Loucy (cell line): Measurements from ENCODE around the gene OVOL2.

Experiments
- H2AFZ ChIP-seq: fragments of 200-600 bp; sonication (generic); 2 replicates; pipeline ENCODE4 v1.6.0; 2016; ENCODE audit warnings: antibody characterized with exemption, mild to moderate bottlenecking, low read length, moderate library complexity
- H3F3A ChIP-seq: fragments of 200-600 bp; 2 replicates; pipeline ENCODE4 v1.6.0; 2016; ENCODE audit warnings: antibody characterized with exemption, low read depth, mild to moderate bottlenecking
- H3K27me3 ChIP-seq: fragments of 200-600 bp; sonication (generic); 2 replicates; pipeline ENCODE4 v1.6.1; 2014; ENCODE audit warnings: low read length, mild to moderate bottlenecking; ENCODE audit not compliant: insufficient read depth, poor library complexity, severe bottlenecking
- H3K36me3 ChIP-seq: fragments of 200-600 bp; sonication (generic); 2 replicates; pipeline ENCODE4 v1.6.1; 2016; ENCODE audit warnings: low read length; ENCODE audit not compliant: insufficient read depth
- H3K4me1 ChIP-seq: fragments of 200-600 bp; sonication (generic); 2 replicates; pipeline ENCODE4 v1.5.1; 2014; ENCODE audit warnings: low read length, mild to moderate bottlenecking; ENCODE audit not compliant: insufficient read depth, poor library complexity, severe bottlenecking
- H3K4me2 ChIP-seq: fragments of 200-600 bp; sonication (generic); 2 replicates; pipeline ENCODE4 v1.6.0; 2014; ENCODE audit warnings: antibody characterized with exemption, low read length, low read depth, mild to moderate bottlenecking; ENCODE audit not compliant: poor library complexity, severe bottlenecking
- H3K4me3 ChIP-seq: fragments of 200-600 bp; sonication (generic); 2 replicates; pipeline ENCODE4 v1.5.1; 2014; ENCODE audit warnings: low read length, mild to moderate bottlenecking, mixed read lengths; ENCODE audit not compliant: poor library complexity, severe bottlenecking
- H3K79me2 ChIP-seq: fragments of 200-600 bp; sonication (generic); 2 replicates; pipeline ENCODE4 v1.6.1; 2014; ENCODE audit warnings: low read length; ENCODE audit not compliant: insufficient read depth
- H3K9ac ChIP-seq: fragments of 200-600 bp; sonication (generic); 2 replicates; pipeline ENCODE4 v1.6.0; 2014; ENCODE audit warnings: mild to moderate bottlenecking, low read depth, low read length, moderate library complexity; ENCODE audit not compliant: poor library complexity, severe bottlenecking
- H3K9me2 ChIP-seq: fragments of 200-600 bp; sonication (generic); replicated peaks from 2 replicates; pipeline ENCODE4 v1.6.1; 2016; ENCODE audit warnings: low read depth, low read length, mixed read lengths
- H3K9me3 ChIP-seq: fragments of 200-600 bp; sonication (generic); 2 replicates; pipeline ENCODE4 v1.6.1; 2014; ENCODE audit warnings: mild to moderate bottlenecking, antibody characterized with exemption, low read length, low read depth; ENCODE audit not compliant: insufficient read depth
- H4K20me1 ChIP-seq: fragments of 200-600 bp; sonication (generic); 2 replicates; pipeline ENCODE4 v1.6.0; 2014; ENCODE audit warnings: antibody characterized with exemption, low read length, mild to moderate bottlenecking; ENCODE audit not compliant: insufficient read depth, poor library complexity, severe bottlenecking
- CTCF ChIP-seq: fragments of 200-600 bp; sonication (generic); conservative IDR thresholded peaks from 2 replicates; pipeline ENCODE4 v1.5.1; 2014; ENCODE audit warnings: mild to moderate bottlenecking, antibody characterized with exemption, low read length
- EZH2phosphoT487 ChIP-seq: fragments of 200-600 bp; IDR thresholded peaks from 2 replicates; pipeline ENCODE4 v1.6.1; 2018; ENCODE audit warnings: antibody characterized with exemption, mild to moderate bottlenecking, moderate library complexity, borderline replicate concordance

The OVOL2 gene

GRCh38 chr20:18005170-18005989 lies 52.3 kb downstream of the OVOL2 start:
- TF ChIP-seq CTCF = no peak
- no peaks in the 10 kb centered on the region for H3K27me3 ChIP-seq
- no peaks in the 10 kb centered on the region for H3K36me3 ChIP-seq
- no peaks in the 10 kb centered on the region for H3K9me2 ChIP-seq
- no peaks in the 10 kb centered on the region for H3K4me1 ChIP-seq
- H2AFZ ChIP-seq = no peak overlapping the region
- H4K20me1 ChIP-seq = no peaks in the 10 kb centered on the region
- no peaks in the 10 kb centered on the region for H3K79me2 ChIP-seq
- no peak overlapping the region for H3K9ac ChIP-seq
- no peak overlapping the region for H3K4me2 ChIP-seq
- H3K9me3 ChIP-seq = no peaks in the 10 kb centered on the region
- H3K4me3 ChIP-seq = no peak overlapping the region
- H3F3A ChIP-seq = no peaks in the 10 kb centered on the region

- Histone ChIP-seq H3F3A (no peaks in the 10 kb centered on the region), H2AFZ (no peak overlapping the region), H3K4me1 (no peaks in the 10 kb centered on the region), H3K9ac (no peak overlapping the region), H3K79me2 (no peaks in the 10 kb centered on the region), H3K4me3 (no peak overlapping the region), H3K4me2 (no peak overlapping the region), H3K9me2 (no peaks in the 10 kb centered on the region), H3K9me3 (no peaks in the 10 kb centered on the region), H3K36me3 (no peaks in the 10 kb centered on the region), H3K27me3 (no peaks in the 10 kb centered on the region), H4K20me1 (no peaks in the 10 kb centered on the region)
- TF ChIP-seq CTCF = no peak
- TF ChIP-seq EZH2phosphoT487 = no peak
Measured at GRCh38 chr20:18004384-18005031, 53.2 kb downstream of the OVOL2 start.

- H3K79me2 ChIP-seq = no peaks in the 10 kb centered on the region
- TF ChIP-seq EZH2phosphoT487 = no peak
- no peak for TF ChIP-seq CTCF
- H3K9me3 ChIP-seq = no peaks in the 10 kb centered on the region
Measured at GRCh38 chr20:18003897-18004296, 53.8 kb downstream of the OVOL2 start.

More at GRCh38 chr20:18003897-18004296, 53.8 kb downstream of the OVOL2 start:
- Histone ChIP-seq H3K27me3 (no peaks in the 10 kb centered on the region), H3K9me2 (no peaks in the 10 kb centered on the region), H3K4me1 (no peaks in the 10 kb centered on the region), H3F3A (no peaks in the 10 kb centered on the region), H3K4me3 (no peak overlapping the region), H3K36me3 (no peaks in the 10 kb centered on the region), H2AFZ (no peak overlapping the region), H3K4me2 (no peak overlapping the region), H4K20me1 (no peaks in the 10 kb centered on the region), H3K9ac (no peak overlapping the region)
